Activated CD4-positive, alpha-beta T cell treated with anti-CD3 and anti-CD28 coated beads, Interleukin-2, amount 50 U/mL, for 16 hours (primary cell): ENCODE results near the gene ETV1.

Experiments used
- DNase-seq: peaks from one replicate; pipeline ENCODE4 v3.0.0-alpha.2; 2020

Gene ETV1

GRCh38 chr7:13986208-13986607 is 3.3 kb downstream of the ETV1 start:
- no peak for DNase-seq

GRCh38 chr7:13984831-13985685 is 4.4 kb downstream of the ETV1 start:
- DNase-seq: no peak

GRCh38 chr7:13984061-13984460 is 5.4 kb downstream of the ETV1 start:
- DNase-seq: no peak

- DNase-seq: peak; percentile 10
Measured at GRCh38 chr7:13982940-13983677, 6.4 kb downstream of the ETV1 start.

GRCh38 chr7:13981070-13981469 is 8.4 kb downstream of the ETV1 start:
- no peak for DNase-seq

- no peak for DNase-seq
Measured at GRCh38 chr7:13980474-13980873, 9.0 kb downstream of the ETV1 start.

GRCh38 chr7:13979671-13980435 is 9.6 kb downstream of the ETV1 start:
- no peak for DNase-seq

GRCh38 chr7:13976594-13976993 is 12.9 kb downstream of the ETV1 start:
- DNase-seq: no peak

- DNase-seq: no peak
Measured at GRCh38 chr7:13965077-13965476, 24.4 kb downstream of the ETV1 start.

GRCh38 chr7:13963925-13964324 is 25.5 kb downstream of the ETV1 start:
- no peak for DNase-seq

GRCh38 chr7:13955494-13955893 is 34.0 kb downstream of the ETV1 start:
- no peak for DNase-seq

- no peak for DNase-seq
Measured at GRCh38 chr7:13953368-13953767, 36.1 kb downstream of the ETV1 start.

GRCh38 chr7:13952921-13953320 is 36.5 kb downstream of the ETV1 start:
- no peak for DNase-seq

- DNase-seq: no peak
Measured at GRCh38 chr7:13949939-13950338, 39.5 kb downstream of the ETV1 start.

GRCh38 chr7:13949445-13949844 is 40.0 kb downstream of the ETV1 start:
- DNase-seq: no peak

GRCh38 chr7:13948019-13948801 is 41.3 kb downstream of the ETV1 start:
- DNase-seq: no peak

- no peak for DNase-seq
Measured at GRCh38 chr7:13947535-13947934, 41.9 kb downstream of the ETV1 start.

- no peak for DNase-seq
Measured at GRCh38 chr7:13946181-13946580, 43.3 kb downstream of the ETV1 start.

GRCh38 chr7:13945670-13946069 is 43.8 kb downstream of the ETV1 start:
- no peak for DNase-seq

GRCh38 chr7:13933536-13933935 is 55.9 kb downstream of the ETV1 start:
- no peak for DNase-seq

- no peak for DNase-seq
Measured at GRCh38 chr7:13933091-13933490, 56.4 kb downstream of the ETV1 start.

GRCh38 chr7:13932131-13932530 is 57.3 kb downstream of the ETV1 start:
- DNase-seq: no peak

- DNase-seq: no peak
Measured at GRCh38 chr7:13921062-13921461, 68.4 kb downstream of the ETV1 start.
